Thyroid gland (tissue), 4 donors: Measurements from ENCODE around the gene SLC7A7.

Source experiments
- CTCF ChIP-seq, 6 experiments: fragments of 200-600 bp in 3 of 6; fragments of 450-650 bp in 3 of 6; sonication (generic) in 3 of 6; IDR thresholded peaks; one replicate each; pipeline ENCODE4 v1.5.1; 2016 to 2019; ENCODE audit warnings: antibody characterized with exemption in 6 of 6, mild to moderate bottlenecking in 2 of 6, inconsistent platforms in 1 of 6, moderate library complexity in 1 of 6
- POLR2A ChIP-seq, 2 donors: fragments of 450-650 bp; IDR thresholded peaks; one replicate each; pipeline ENCODE4 v1.6.1; 2017; ENCODE audit warnings: antibody characterized with exemption in 2 of 2, mild to moderate bottlenecking in 2 of 2, moderate library complexity in 1 of 2

GRCh38 chr14:22836301-22837113, 21.3 kb upstream of the SLC7A7 start, which contains the start of gene MMP14:
- TF ChIP-seq CTCF (IDR thresholded peaks at IDR 0.05) (peak in 3 of 6 experiments; percentile 29 to 39 (median 37)), POLR2A (IDR thresholded peaks at IDR 0.05) (peak in 1 of 2 donors; percentile 86)
